Heart right ventricle (tissue), 16 donors: ENCODE results near the gene PHKB. TPM values are rescaled to one million over a fixed set of nuclear protein-coding genes. Genes with fewer than 3 reads are reported as not detected.

Source experiments
- ATAC-seq, 8 donors: fragments of 200-7000 bp; cut with Tn5 transposase; one replicate each; pipeline ENCODE4 v1.9.1; 2020; ENCODE audit warnings: mild to moderate bottlenecking in 8 of 8, moderate library complexity in 8 of 8, moderate number of reproducible peaks in 1 of 8
- DNase-seq, 2 donors: peaks; one replicate each; pipeline ENCODE4 v3.0.0-alpha.2; 2020
- H3K27ac ChIP-seq, 10 donors: fragments of 200-600 bp; sonication (generic) in 2 of 10; one replicate each; pipeline versions ENCODE4 v1.5.0 to v1.8.0; 2020 to 2022; ENCODE audit warnings: mild to moderate bottlenecking in 3 of 10
- H3K27me3 ChIP-seq, 7 donors: fragments of 200-600 bp; one replicate each; pipeline ENCODE4 v1.8.0; 2021 to 2022; ENCODE audit warnings: mild to moderate bottlenecking in 2 of 7
- H3K36me3 ChIP-seq, 9 donors: fragments of 200-600 bp; sonication (generic) in 1 of 9; one replicate each; pipeline versions ENCODE4 v1.5.0 to v1.8.0; 2020 to 2022; ENCODE audit warnings: mild to moderate bottlenecking in 2 of 9
- H3K4me1 ChIP-seq, 9 donors: fragments of 200-600 bp; sonication (generic) in 1 of 9; one replicate each; pipeline versions ENCODE4 v1.5.0 to v1.8.0; 2020 to 2022; ENCODE audit warnings: mild to moderate bottlenecking in 4 of 9
- H3K4me3 ChIP-seq, 10 donors: fragments of 200-600 bp; sonication (generic) in 2 of 10; one replicate each; pipeline versions ENCODE4 v1.5.0 to v1.8.0; 2020 to 2022; ENCODE audit warnings: mild to moderate bottlenecking in 7 of 10, moderate library complexity in 2 of 10
- H3K9me3 ChIP-seq, 11 donors: fragments of 200-600 bp in 10 of 11; sonication (generic) in 2 of 11; one replicate each; pipeline versions ENCODE4 v1.5.0 to v1.8.0; 2013 to 2022; ENCODE audit warnings: mild to moderate bottlenecking in 2 of 11, control low read depth in 1 of 11, moderate library complexity in 1 of 11
- WGBS, 2 donors: extraction: QIAGEN DNeasy Blood & Tissue Kit; methylation state at CpG; one replicate each; pipeline ENCODE4 v1.1.7; 2013; ENCODE audit warnings: inconsistent platforms in 1 of 2; 5-methylcytosine and 5-hydroxymethylcytosine counted together
- intact Hi-C, 10 donors: fragments of 100-400 bp; cut with DNase I; formaldehyde crosslinking; loops; one replicate each; pipeline versions ENCODE4 v1.11.1 to v1.14.2; 2022
- polyA plus RNA-seq, 2 donors: library from polyadenylated mRNA; stranded (reverse); fragments of 200-250 nt; gene quantifications; one replicate each; pipeline ENCODE4 v1.2.3, GENCODE V29; 2013
- total RNA-seq, 10 donors: library from RNA; stranded (reverse); fragmentation: NEBNext Ultra II Directional in 3 of 10; extraction: Animal tissue kit (Norgen Biotek cat#: 25700) in 3 of 10; gene quantifications; one replicate each; pipeline versions ENCODE4 v1.2.1 to v1.2.4, GENCODE V29; 2021 to 2023
- TF ChIP-seq, protein P1 (sequence below), 9 donors: fragments of 200-600 bp; sonication (generic) in 2 of 9; IDR thresholded peaks; one replicate each; pipeline versions ENCODE4 v1.5.0 to v1.8.0; 2021 to 2022; ENCODE audit warnings: antibody characterized with exemption in 9 of 9, mild to moderate bottlenecking in 5 of 9, moderate library complexity in 1 of 9
- donor health status: Arrhythmogenic right ventricular cardiomyopathy.
- donor health status: ischemic (EF 13 %, LVEDD 7.1; RV severe dilation, severe dysfunction).
- donor health status: healthy with polysubstance abuse.
- donor health status: DM: no; HTN: yes; CAD: no.
- donor health status: DM: no; HTN: no; CAD: no.
- donor health status: ischemic (EF 25% LVEDD 6.9; RV normal size, moderate dysfunction).
- donor health status: ischemic (EF 25% LVEDD 5.7; RV mildly dilated, moderate dysfunction).
- donor health status: healthy.
- donor health status: DM: yes; HTN: yes; CAD: no.
- donor health status: Ischemic cardiomyopathy.
- donor health status: ischemic (EF 35%, LVEDD 5.7; RV mildly dilated, moderate dysfunction).
- donor health status: nonischemic (EF 11% LVEDD 7.7; RV severe dilation, severe dysfunction).
- donor health status: DM: yes; HTN: yes; CAD: no.
- donor health status: PGD.
- donor health status: ischemic (EF 29% LVEDD 5.4; RV normal size, mild dysfunction).
- donor health status: nonischemic (EF 23%, LVEDD 6.1; RV moderate dilation, normal function).

PHKB gene
- total and polyA plus RNA-seq, 12 donors, result 16.9 to 76.6 (median 63.6) TPM

DNA sequence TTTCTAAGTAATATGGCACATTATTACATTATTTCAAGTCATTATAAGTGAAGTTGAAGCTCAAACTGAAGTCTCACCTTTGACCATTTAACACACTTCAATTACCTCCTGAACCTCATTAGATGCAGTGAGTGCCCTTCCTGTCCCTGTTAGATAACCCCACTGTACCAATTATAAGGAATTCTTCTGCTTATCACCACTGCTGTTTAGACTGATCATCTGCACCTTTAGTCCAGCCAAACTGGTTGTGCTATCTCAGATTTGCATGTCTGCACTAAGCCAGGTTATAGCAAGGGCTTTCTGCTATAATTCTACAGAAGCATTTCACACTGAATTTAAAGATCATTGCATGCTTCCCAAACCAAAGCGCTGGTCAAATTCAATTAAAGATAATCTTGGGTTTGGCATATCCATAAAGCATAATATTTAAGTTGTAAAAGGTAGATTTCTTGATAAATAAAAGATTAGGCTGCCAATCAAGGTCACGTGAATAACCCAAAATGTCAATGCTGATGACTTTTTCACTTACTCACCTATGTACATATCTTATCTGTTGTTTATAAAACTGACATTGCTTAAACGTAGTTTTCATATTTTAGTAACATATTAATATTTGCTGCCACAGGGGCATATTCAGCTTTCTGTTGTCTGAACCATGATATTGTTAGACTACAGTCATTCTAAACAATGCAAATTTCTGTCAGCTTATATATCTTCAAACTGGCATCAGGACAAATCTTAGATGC lies 12.1 kb upstream of the PHKB start:
- intact Hi-C loops, result no loop called here
- H3K27me3 ChIP-seq, result no peaks in the 10 kb centered on the region
- no peak overlapping the region for H3K4me3 ChIP-seq
- ATAC-seq, result no peak
- no peak for DNase-seq
- no peak overlapping the region for H3K27ac ChIP-seq
- TF ChIP-seq, protein P1, sequence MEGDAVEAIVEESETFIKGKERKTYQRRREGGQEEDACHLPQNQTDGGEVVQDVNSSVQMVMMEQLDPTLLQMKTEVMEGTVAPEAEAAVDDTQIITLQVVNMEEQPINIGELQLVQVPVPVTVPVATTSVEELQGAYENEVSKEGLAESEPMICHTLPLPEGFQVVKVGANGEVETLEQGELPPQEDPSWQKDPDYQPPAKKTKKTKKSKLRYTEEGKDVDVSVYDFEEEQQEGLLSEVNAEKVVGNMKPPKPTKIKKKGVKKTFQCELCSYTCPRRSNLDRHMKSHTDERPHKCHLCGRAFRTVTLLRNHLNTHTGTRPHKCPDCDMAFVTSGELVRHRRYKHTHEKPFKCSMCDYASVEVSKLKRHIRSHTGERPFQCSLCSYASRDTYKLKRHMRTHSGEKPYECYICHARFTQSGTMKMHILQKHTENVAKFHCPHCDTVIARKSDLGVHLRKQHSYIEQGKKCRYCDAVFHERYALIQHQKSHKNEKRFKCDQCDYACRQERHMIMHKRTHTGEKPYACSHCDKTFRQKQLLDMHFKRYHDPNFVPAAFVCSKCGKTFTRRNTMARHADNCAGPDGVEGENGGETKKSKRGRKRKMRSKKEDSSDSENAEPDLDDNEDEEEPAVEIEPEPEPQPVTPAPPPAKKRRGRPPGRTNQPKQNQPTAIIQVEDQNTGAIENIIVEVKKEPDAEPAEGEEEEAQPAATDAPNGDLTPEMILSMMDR (IDR thresholded peaks at IDR 0.05), result no peak
- peaks cover 0 to 90% (median 29%) of the 10 kb centered on the region in 9 donors for H3K36me3 ChIP-seq
- no peaks in the 10 kb centered on the region for H3K9me3 ChIP-seq
- WGBS, 2 donors, result 69 to 70% methylated on average over 3 of the region's 3 CpGs
- peaks cover 0 to 21% (median 10%) of the 10 kb centered on the region in 9 donors for H3K4me1 ChIP-seq

DNA sequence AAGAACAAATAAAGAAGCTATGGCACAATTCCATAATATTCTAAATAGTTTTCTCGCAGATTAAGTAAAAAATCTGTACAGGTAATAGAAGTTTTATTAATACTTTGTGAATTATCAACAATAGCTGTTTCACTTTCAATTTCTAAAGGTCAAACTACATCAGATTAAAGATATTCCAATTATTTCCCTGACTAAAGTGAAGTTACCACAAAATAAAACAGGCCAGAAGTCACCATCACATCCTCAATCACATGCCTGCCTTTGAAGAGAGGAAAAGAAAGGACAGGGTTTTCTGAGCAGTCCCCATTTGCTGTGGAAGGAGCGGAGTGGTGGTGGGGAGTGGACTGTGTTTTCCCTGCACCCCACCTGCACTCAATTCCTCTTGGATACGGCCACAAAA lies 11.3 kb upstream of the PHKB start:
- no peak for ATAC-seq
- Histone ChIP-seq H3K4me1 (peaks cover 0 to 21% (median 10%) of the 10 kb centered on the region in 9 donors), H3K27ac (peak overlapping the region in 1 of 10 donors; percentile 22), H3K27me3 (no peaks in the 10 kb centered on the region), H3K4me3 (no peak overlapping the region), H3K36me3 (peaks cover 0 to 95% (median 29%) of the 10 kb centered on the region in 9 donors), H3K9me3 (no peaks in the 10 kb centered on the region)
- DNase-seq, result no peak
- TF ChIP-seq, protein P1 (IDR thresholded peaks at IDR 0.05), result no peak
- WGBS, 2 donors, result 79 to 89% methylated on average over 3 of the region's 3 CpGs
- intact Hi-C loops, result loop anchor here in 1 of 10 donors (10.0 kb wide), 1 partner anchor 315 kb away; no protein-coding TSS in a partner anchor

GRCh38 chr16:47458331-47458730 lies 2.8 kb upstream of the PHKB start:
- H3K4me1 ChIP-seq, result peaks cover 10 to 42% (median 34%) of the 10 kb centered on the region in 9 donors
- H3K36me3 ChIP-seq, result peaks cover 0 to 56% (median 12%) of the 10 kb centered on the region in 9 donors
- H3K9me3 ChIP-seq, result no peaks in the 10 kb centered on the region
- H3K27me3 ChIP-seq, result no peaks in the 10 kb centered on the region
- no peak overlapping the region for H3K4me3 ChIP-seq
- no peak overlapping the region for H3K27ac ChIP-seq
- ATAC-seq, result no peak
- DNase-seq, result no peak
- 76 to 85% methylated on average over 2 of the region's 2 CpGs for whole genome bisulfite sequencing, 2 donors
- intact Hi-C loops, result loop anchor here in 1 of 10 donors (10.0 kb wide), 1 partner anchor 324 kb away; no protein-coding TSS in a partner anchor
- TF ChIP-seq, protein P1 (IDR thresholded peaks at IDR 0.05), result no peak

DNA sequence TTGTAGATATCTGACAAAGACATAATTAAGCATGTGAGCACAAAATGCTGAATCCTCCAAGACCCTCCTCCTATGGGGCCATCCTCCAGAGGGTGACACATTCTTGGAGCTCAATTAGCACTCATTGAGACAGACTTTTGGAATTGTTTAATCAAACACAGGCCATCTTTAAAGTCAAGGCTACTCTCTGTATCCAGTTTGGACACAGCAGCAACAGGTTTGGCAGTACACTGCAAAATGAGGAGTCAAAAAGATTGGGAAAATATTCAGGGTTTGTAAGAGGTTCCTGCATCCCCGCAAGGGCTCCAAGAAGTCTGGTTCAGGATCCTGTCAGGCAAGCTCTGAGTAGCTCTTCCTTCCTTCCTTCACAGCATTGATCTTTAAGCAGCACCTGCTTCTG lies 1.5 kb upstream of the PHKB start:
- intact Hi-C loops, result loop anchor here in 3 of 10 donors (2.0 to 10.0 kb wide), 4 partner anchors 33 to 325 kb away; no protein-coding TSS in a partner anchor
- H3K9me3 ChIP-seq, result no peaks in the 10 kb centered on the region
- H3K36me3 ChIP-seq, result peaks cover 0 to 49% (median 6%) of the 10 kb centered on the region in 9 donors
- H3K4me3 ChIP-seq, result peak overlapping the region in 9 of 10 donors; percentile 53 to 97 (median 89)
- no peak for DNase-seq
- H3K27me3 ChIP-seq, result no peaks in the 10 kb centered on the region
- no peak for ATAC-seq
- H3K4me1 ChIP-seq, result peaks cover 10 to 55% (median 47%) of the 10 kb centered on the region in 9 donors
- H3K27ac ChIP-seq, result peak overlapping the region in 4 of 10 donors; percentile 5 to 100 (median 98)
- TF ChIP-seq, protein P1 (IDR thresholded peaks at IDR 0.05), result no peak
- 84 to 97% methylated on average over 1 of the region's 1 CpG for WGBS, 2 donors
